Stomach (tissue), 9 donors: ENCODE measurements around the gene RET. TPM values are rescaled to one million over a fixed set of nuclear protein-coding genes. Genes with fewer than 3 reads are reported as not detected.

Experiments used
- DNase-seq, 2 donors: peaks; one replicate each; pipeline versions ENCODE4 v3.0.0 to v3.0.0-alpha.2; 2013 to 2019
- H3K27ac ChIP-seq, 5 donors: fragments of 200-600 bp in 4 of 5; sonication (generic) in 4 of 5; one replicate each; pipeline ENCODE4 v1.5.1; 2013 to 2019; ENCODE audit warnings: mild to moderate bottlenecking in 1 of 5, moderate library complexity in 1 of 5
- H3K27me3 ChIP-seq, 3 donors: fragments of 200-600 bp; sonication (generic); one replicate each; pipeline ENCODE4 v1.5.1; 2017 to 2019; ENCODE audit warnings: mixed run types in 1 of 3
- H3K36me3 ChIP-seq, 4 donors: fragments of 200-600 bp; sonication (generic); 1 replicate in 3 of 4; 2 replicates in 1 of 4; pipeline ENCODE4 v1.5.1; 2016 to 2019
- H3K4me1 ChIP-seq, 4 donors: fragments of 200-600 bp; sonication (generic); one replicate each; pipeline ENCODE4 v1.5.1; 2016 to 2019
- H3K4me3 ChIP-seq, 4 donors: fragments of 200-600 bp; sonication (generic) in 3 of 4; one replicate each; pipeline ENCODE4 v1.5.1; 2016 to 2019; ENCODE audit warnings: mild to moderate bottlenecking in 1 of 4
- H3K9me3 ChIP-seq, 4 donors: fragments of 200-600 bp; sonication (generic); one replicate each; pipeline ENCODE4 v1.5.1; 2016 to 2019
- CTCF ChIP-seq, 7 experiments: fragments of 450-650 bp in 4 of 7; fragments of 200-600 bp in 3 of 7; sonication (generic) in 3 of 7; IDR thresholded peaks; one replicate each; pipeline ENCODE4 v1.5.1; 2016 to 2019; ENCODE audit warnings: antibody characterized with exemption in 7 of 7, control low read depth in 2 of 7, mild to moderate bottlenecking in 1 of 7
- EP300 ChIP-seq: sonication (generic); formaldehyde crosslinking; IDR thresholded peaks from one replicate; pipeline ENCODE4 v1.6.1; 2017; ENCODE audit warnings: antibody characterized with exemption
- POLR2A ChIP-seq, 4 donors: fragments of 450-650 bp; IDR thresholded peaks; one replicate each; pipeline ENCODE4 v1.6.1; 2016; ENCODE audit warnings: antibody characterized with exemption in 4 of 4, control low read depth in 2 of 4, mild to moderate bottlenecking in 1 of 4, moderate library complexity in 1 of 4
- POLR2AphosphoS5 ChIP-seq, 3 donors: sonication (generic); formaldehyde crosslinking; IDR thresholded peaks; one replicate each; pipeline ENCODE4 v1.6.1; 2016; ENCODE audit warnings: antibody characterized with exemption in 3 of 3
- WGBS, 5 donors: extraction: QIAGEN DNeasy Blood & Tissue Kit in 3 of 5; methylation state at CpG; one replicate each; pipeline versions ENCODE4 v1.1.5 to v1.1.7; 2013 to 2018; 5-methylcytosine and 5-hydroxymethylcytosine counted together
- intact Hi-C: fragments of 100-400 bp; cut with DNase I; formaldehyde crosslinking; loops from one replicate; pipeline ENCODE4 v1.15.1; 2023; ENCODE audit warnings: low total_unique reads
- polyA plus RNA-seq, 3 donors: library from polyadenylated mRNA; stranded (reverse); fragments of 200-250 nt; gene quantifications; one replicate each; pipeline ENCODE4 v1.2.3, GENCODE V29; 2013
- total RNA-seq, 5 donors: library from RNA; depleted of rRNA; stranded (reverse); fragments of >200 nt; gene quantifications; one replicate each; pipeline versions ENCODE4 v1.1.0 to v1.2.3, GENCODE V29; 2014 to 2016
- donor health status: healthy with polysubstance abuse.
- donor health status: Bipolar disorder and iron deficiency.
- donor health status: healthy.

The RET gene
- total and polyA plus RNA-seq, 8 donors, result 0.31 to 9.8 (median 2.5) TPM; not detected in 2

DNA sequence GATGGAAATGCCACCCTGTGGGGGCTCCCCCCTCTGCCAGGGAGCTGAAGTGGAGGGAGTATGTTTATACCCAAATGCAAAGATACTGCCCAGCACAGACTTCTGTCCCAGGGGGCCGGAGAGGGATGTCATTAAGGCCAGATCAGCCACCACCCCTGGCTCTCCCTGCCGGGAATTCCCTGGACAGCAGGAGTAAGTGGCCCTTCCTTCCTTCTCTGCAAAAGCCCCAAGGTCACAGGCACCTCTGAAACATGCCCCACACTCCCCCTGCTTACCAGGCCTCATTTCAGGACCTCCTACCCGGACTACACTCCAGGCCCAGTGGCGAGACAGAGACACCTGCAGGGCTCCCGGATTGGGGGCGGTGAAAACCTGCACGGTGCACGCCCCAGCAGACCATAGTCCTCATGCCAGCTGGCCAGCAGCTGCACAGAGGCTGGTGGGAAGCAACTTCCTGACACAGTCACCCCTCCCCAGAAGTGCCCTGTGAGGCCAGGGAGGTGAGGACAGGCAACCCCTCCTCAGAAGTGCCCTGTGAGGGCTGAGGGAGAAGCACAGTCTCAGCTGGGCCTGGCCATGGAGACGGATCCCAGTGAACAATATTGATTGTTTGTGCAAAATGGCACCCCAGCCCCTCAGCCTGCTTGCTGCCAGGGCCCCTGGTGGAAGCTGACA is 33.0 kb upstream of the RET start:
- Histone ChIP-seq H3K4me1 (no peaks in the 10 kb centered on the region), H3K36me3 (no peaks in the 10 kb centered on the region), H3K9me3 (no peaks in the 10 kb centered on the region), H3K4me3 (no peak overlapping the region), H3K27me3 (peaks cover 0 to 10% (median 0%) of the 10 kb centered on the region in 3 donors), H3K27ac (no peak overlapping the region)
- intact Hi-C loops, result no loop called here
- 65 to 84% (median 73%) methylated on average over 6 to 9 of the region's 9 CpGs for WGBS, 5 donors
- TF ChIP-seq POLR2A (IDR thresholded peaks at IDR 0.05) (no peak), POLR2AphosphoS5 (IDR thresholded peaks at IDR 0.05) (no peak), EP300 (no peak), CTCF (IDR thresholded peaks at IDR 0.05) (no peak)
- DNase-seq, result no peak

- Histone ChIP-seq H3K9me3 (no peaks in the 10 kb centered on the region), H3K27me3 (peaks cover 0 to 16% (median 0%) of the 10 kb centered on the region in 3 donors), H3K4me3 (no peak overlapping the region), H3K36me3 (no peaks in the 10 kb centered on the region), H3K4me1 (no peaks in the 10 kb centered on the region), H3K27ac (no peak overlapping the region)
- intact Hi-C loops, result no loop called here
- 55 to 74% (median 61%) methylated on average over 9 to 10 of the region's 10 CpGs for WGBS, 5 donors
- peak in 1 of 2 donors; percentile 17 for DNase-seq
- TF ChIP-seq EP300 (no peak), CTCF (IDR thresholded peaks at IDR 0.05) (no peak), POLR2AphosphoS5 (IDR thresholded peaks at IDR 0.05) (no peak), POLR2A (IDR thresholded peaks at IDR 0.05) (no peak)
These were observed 32.4 kb upstream of the RET start for GRCh38 chr10:43044448-43044921.

DNA sequence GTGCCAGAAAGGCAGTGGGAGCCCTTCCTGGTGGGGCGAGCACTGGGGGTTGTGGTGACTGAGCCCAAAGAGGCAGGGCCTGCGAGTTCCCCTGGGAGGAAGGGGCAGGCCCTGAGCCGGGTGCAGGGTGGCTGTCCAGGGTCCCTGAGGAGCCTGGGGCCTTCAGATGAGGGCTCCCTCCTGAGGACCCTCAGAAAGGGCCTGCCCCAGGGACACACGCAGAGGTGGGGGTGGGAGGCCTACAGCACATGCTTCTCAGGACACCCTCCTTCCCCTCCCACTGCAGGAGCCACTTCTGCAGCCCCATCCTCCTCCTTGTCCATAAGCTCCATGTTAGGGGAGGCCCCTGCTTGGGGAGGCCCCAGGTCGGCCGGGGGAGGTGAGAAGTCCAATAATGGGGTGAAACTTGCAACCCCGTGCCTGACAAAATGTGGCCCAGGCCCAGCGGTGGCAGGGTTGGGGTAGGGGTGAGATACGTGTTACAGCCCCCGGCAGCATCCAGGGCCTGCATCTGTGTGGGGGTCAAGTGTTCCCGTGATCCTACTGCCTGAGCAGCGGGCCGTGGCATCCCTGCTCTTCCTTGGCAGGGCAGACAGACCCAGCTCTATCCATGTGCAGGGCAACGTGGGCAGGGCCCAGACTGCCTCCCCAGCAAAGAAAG is 31.8 kb upstream of the RET start:
- DNase-seq, result no peak
- Histone ChIP-seq H3K9me3 (no peaks in the 10 kb centered on the region), H3K27ac (no peak overlapping the region), H3K4me3 (no peak overlapping the region), H3K27me3 (peaks cover 0 to 16% (median 0%) of the 10 kb centered on the region in 3 donors), H3K36me3 (no peaks in the 10 kb centered on the region), H3K4me1 (no peaks in the 10 kb centered on the region)
- no peak for TF ChIP-seq POLR2AphosphoS5 (IDR thresholded peaks at IDR 0.05)
- 79 to 87% (median 81%) methylated on average over 9 to 14 of the region's 14 CpGs for WGBS, 5 donors
- intact Hi-C loops, result no loop called here

DNA sequence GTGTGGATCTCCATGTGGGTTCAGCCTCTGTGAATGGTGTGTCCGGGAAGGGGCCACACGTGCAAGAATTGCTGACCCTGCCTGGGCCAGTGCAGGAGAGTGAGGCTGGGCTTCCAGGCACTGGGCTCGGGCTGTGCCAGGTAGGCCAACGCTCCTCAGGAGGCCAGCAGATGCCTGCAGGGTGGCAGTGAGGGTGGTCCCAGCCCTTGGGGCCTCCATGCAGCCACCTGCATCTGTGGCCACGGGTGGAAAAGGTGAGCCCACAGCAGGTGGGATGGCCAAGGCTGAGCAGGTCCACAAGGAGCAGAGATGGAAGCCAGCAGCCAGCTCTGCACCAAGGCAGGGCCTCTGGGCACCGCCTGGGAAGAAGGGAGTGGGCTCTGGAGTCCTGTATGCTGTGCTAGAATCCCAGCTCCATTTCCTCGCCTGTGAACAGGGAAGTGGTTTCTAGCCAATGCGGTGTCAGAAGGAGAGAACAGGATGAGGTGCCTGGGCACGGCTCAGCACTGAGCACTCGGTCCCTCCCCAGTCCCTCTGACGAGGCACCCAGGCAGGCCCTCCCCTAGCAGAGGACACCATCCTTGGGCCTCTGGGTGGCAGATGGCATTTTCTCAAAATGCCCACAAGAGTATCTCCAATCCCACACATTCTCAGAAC is 31.1 kb upstream of the RET start:
- Histone ChIP-seq H3K9me3 (no peaks in the 10 kb centered on the region), H3K4me1 (no peaks in the 10 kb centered on the region), H3K27ac (no peak overlapping the region), H3K27me3 (peaks cover 0 to 16% (median 0%) of the 10 kb centered on the region in 3 donors), H3K36me3 (no peaks in the 10 kb centered on the region), H3K4me3 (no peak overlapping the region)
- TF ChIP-seq POLR2AphosphoS5 (IDR thresholded peaks at IDR 0.05), result no peak
- no peak for TF ChIP-seq CTCF (IDR thresholded peaks at IDR 0.05)
- TF ChIP-seq EP300, result no peak
- TF ChIP-seq POLR2A (IDR thresholded peaks at IDR 0.05), result no peak
- DNase-seq, result peak in 1 of 2 donors; percentile 18
- WGBS, 5 donors, result 75 to 81% (median 80%) methylated on average over 9 to 11 of the region's 11 CpGs
- intact Hi-C loops, result no loop called here
